B cell (primary cell): ENCODE results near the gene CCDC170. TPM values are rescaled to one million over a fixed set of nuclear protein-coding genes. Genes with fewer than 3 reads are reported as not detected.

Experiments used
- ATAC-seq: fragments of 200-7000 bp; cut with Tn5 transposase; one replicate; pipeline ENCODE4 v1.10.0; 2021; ENCODE audit warnings: low read depth, mild to moderate bottlenecking, moderate number of reproducible peaks, moderate library complexity
- CTCF ChIA-PET: fragments of 350-600 bp; sonication (Branson Sonifier 250); formaldehyde crosslinking; loops from one replicate; lab custom pipeline; 2021; ENCODE audit warnings: antibody characterized with exemption, inconsistent platforms; lab: Charles Lee
- POLR2A ChIA-PET: fragments of 350-600 bp; sonication (Branson Sonifier 250); formaldehyde crosslinking; loops from one replicate; lab custom pipeline; 2021; ENCODE audit warnings: antibody characterized with exemption; lab: Charles Lee
- DNase-seq: peaks from one replicate; pipeline ENCODE4 v3.0.0; 2013
- H2AFZ ChIP-seq: 2 replicates; pipeline ENCODE4 v1.6.1; 2012; ENCODE audit warnings: mild to moderate bottlenecking, low read depth, low read length; ENCODE audit not compliant: insufficient read depth, poor library complexity, severe bottlenecking
- H3K27ac ChIP-seq, 2 donors: 1 replicate in 1 of 2; 2 replicates in 1 of 2; pipeline ENCODE4 v1.5.1; 2012 to 2013; ENCODE audit warnings: low read length in 2 of 2, mild to moderate bottlenecking in 2 of 2, moderate library complexity in 1 of 2
- H3K27me3 ChIP-seq, 4 experiments: fragments of 200-600 bp in 1 of 4; sonication (generic) in 1 of 4; replicated peaks in 1 of 4; 1 replicate in 2 of 4; 2 replicates in 2 of 4; pipeline versions ENCODE4 v1.6.1 to v1.7.0; 2013 to 2016; ENCODE audit warnings: low read length in 3 of 4, mild to moderate bottlenecking in 2 of 4, mixed read lengths in 1 of 4, moderate library complexity in 1 of 4; ENCODE audit not compliant: insufficient read depth in 4 of 4, control insufficient read depth in 3 of 4; ENCODE audit errors: control extremely low read depth in 1 of 4
- H3K36me3 ChIP-seq, 2 experiments: replicated peaks in 1 of 2; 1 replicate in 1 of 2; 2 replicates in 1 of 2; pipeline versions ENCODE4 v1.6.1 to v1.7.1; 2013; ENCODE audit warnings: low read length in 1 of 2; ENCODE audit not compliant: insufficient read depth in 2 of 2, control insufficient read depth in 1 of 2; ENCODE audit errors: control extremely low read depth in 1 of 2, extremely low read depth in 1 of 2
- H3K4me1 ChIP-seq, 2 donors: fragments of 200-600 bp in 1 of 2; sonication (generic) in 1 of 2; 1 replicate in 1 of 2; 2 replicates in 1 of 2; pipeline versions ENCODE4 v1.5.1 to v1.6.1; 2013 to 2017; ENCODE audit warnings: low read length in 2 of 2; ENCODE audit not compliant: control insufficient read depth in 2 of 2, insufficient read depth in 2 of 2
- H3K4me2 ChIP-seq: replicated peaks from 2 replicates; pipeline ENCODE3; 2012; ENCODE audit warnings: mild to moderate bottlenecking, low read depth, low read length; ENCODE audit not compliant: poor library complexity, severe bottlenecking
- H3K4me3 ChIP-seq, 5 experiments: fragments of 200-600 bp in 1 of 5; sonication (generic) in 1 of 5; 1 replicate in 3 of 5; 2 replicates in 2 of 5; pipeline versions ENCODE4 v1.5.1 to v1.7.0; 2011 to 2016; ENCODE audit warnings: low read length in 4 of 5, mild to moderate bottlenecking in 4 of 5, low read depth in 2 of 5, control low read depth in 1 of 5, moderate library complexity in 1 of 5; ENCODE audit not compliant: insufficient read depth in 1 of 5; ENCODE audit errors: control extremely low read depth in 1 of 5, extremely low read depth in 1 of 5
- H3K79me2 ChIP-seq: fragments of 200-600 bp; sonication (generic); one replicate; pipeline ENCODE4 v1.6.0; 2016; ENCODE audit warnings: low read length; ENCODE audit not compliant: control insufficient read depth, insufficient read depth
- H3K9ac ChIP-seq: fragments of 200-600 bp; sonication (generic); 2 replicates; pipeline ENCODE4 v1.6.1; 2017; ENCODE audit warnings: mild to moderate bottlenecking, low read length, moderate library complexity
- H3K9me3 ChIP-seq, 3 donors: one replicate each; pipeline versions ENCODE4 v1.6.1 to v1.7.1; 2013; ENCODE audit warnings: low read length in 2 of 3; ENCODE audit not compliant: control insufficient read depth in 2 of 3, insufficient read depth in 1 of 3; ENCODE audit errors: control extremely low read depth in 1 of 3
- H4K20me1 ChIP-seq: 2 replicates; pipeline ENCODE4 v1.6.0; 2012; ENCODE audit warnings: mild to moderate bottlenecking, low read length; ENCODE audit not compliant: insufficient read depth, control insufficient read depth, poor library complexity, severe bottlenecking
- H3K27ac Mint-ChIP-seq: one replicate; pipeline ENCODE4 v1.8.0; 2021; ENCODE audit warnings: mixed read lengths
- H3K27me3 Mint-ChIP-seq: one replicate; pipeline ENCODE4 v1.8.0; 2021; ENCODE audit warnings: mixed read lengths
- H3K4me1 Mint-ChIP-seq: one replicate; pipeline ENCODE4 v1.8.0; 2021; ENCODE audit warnings: mixed read lengths
- H3K4me3 Mint-ChIP-seq: one replicate; pipeline ENCODE4 v1.8.0; 2021; ENCODE audit warnings: mixed read lengths
- H3K9me3 Mint-ChIP-seq: one replicate; pipeline ENCODE4 v1.8.0; 2022; ENCODE audit warnings: mixed read lengths; ENCODE audit not compliant: insufficient read depth
- EZH2 ChIP-seq: IDR thresholded peaks from 2 replicates; pipeline ENCODE4 v1.6.1; 2012; ENCODE audit warnings: borderline replicate concordance, low read depth, mild to moderate bottlenecking, moderate library complexity, low read length; ENCODE audit not compliant: insufficient read depth, poor library complexity, severe bottlenecking
- WGBS: methylation state at CpG from one replicate; pipeline ENCODE4 v1.1.5; 2013; ENCODE audit warnings: missing lambda C conversion rate; ENCODE audit not compliant: insufficient coverage; 5-methylcytosine and 5-hydroxymethylcytosine counted together
- intact Hi-C: fragments of 100-400 bp; cut with micrococcal nuclease; formaldehyde crosslinking; loops from one replicate; pipeline ENCODE4 v1.10.0; 2022
- polyA plus RNA-seq: library from polyadenylated mRNA; depleted of rRNA; stranded (reverse); fragments of >200 nt; gene quantifications from 2 replicates; pipeline ENCODE4 v1.2.3, GENCODE V29; 2012
- total RNA-seq, 2 donors: library from RNA; stranded (reverse); fragments of 120-200 nt in 1 of 2; gene quantifications; 1 replicate in 1 of 2; 2 replicates in 1 of 2; pipeline versions ENCODE4 v1.2.3 to v1.2.4, GENCODE V29; 2013 to 2022
- TF ChIP-seq, protein P1 (sequence below): fragments of 200-600 bp; IDR thresholded peaks from one replicate; pipeline ENCODE4 v1.8.0; 2022; ENCODE audit warnings: antibody characterized with exemption, mild to moderate bottlenecking

Gene CCDC170
- total and polyA plus RNA-seq, 2 donors (not counting 1 experiment from before 2014, with no cell fraction given): 0.01 TPM; not detected in 1

GRCh38 chr6:151561238-151561637 lies 67.4 kb downstream of the CCDC170 start:
- Mint-ChIP-seq H3K9me3 (peaks cover 28% of the 10 kb centered on the region), H3K4me3 (no peak overlapping the region), H3K27me3 (peaks cover 13% of the 10 kb centered on the region), H3K27ac (no peak overlapping the region), H3K4me1 (no peaks in the 10 kb centered on the region)
- H3K27me3 ChIP-seq: no peaks in the 10 kb centered on the region
- peaks cover 0 to 35% (median 23%) of the 10 kb centered on the region in 3 donors for H3K9me3 ChIP-seq
- no peak overlapping the region for H3K4me3 ChIP-seq
- no peaks in the 10 kb centered on the region for H3K36me3 ChIP-seq
- ATAC-seq (no peak), DNase-seq (no peak)
- no peak overlapping the region for H3K9ac ChIP-seq
- POLR2A ChIA-PET: no interaction called here
- H2AFZ ChIP-seq: no peak overlapping the region
- CTCF ChIA-PET: no interaction called here
- intact Hi-C loops: no loop called here
- no peaks in the 10 kb centered on the region for H4K20me1 ChIP-seq
- H3K4me1 ChIP-seq: no peaks in the 10 kb centered on the region
- no peaks in the 10 kb centered on the region for H3K79me2 ChIP-seq
- no peak overlapping the region for H3K27ac ChIP-seq
- no peak overlapping the region for H3K4me2 ChIP-seq
- no peak for TF ChIP-seq EZH2
- TF ChIP-seq, protein P1, sequence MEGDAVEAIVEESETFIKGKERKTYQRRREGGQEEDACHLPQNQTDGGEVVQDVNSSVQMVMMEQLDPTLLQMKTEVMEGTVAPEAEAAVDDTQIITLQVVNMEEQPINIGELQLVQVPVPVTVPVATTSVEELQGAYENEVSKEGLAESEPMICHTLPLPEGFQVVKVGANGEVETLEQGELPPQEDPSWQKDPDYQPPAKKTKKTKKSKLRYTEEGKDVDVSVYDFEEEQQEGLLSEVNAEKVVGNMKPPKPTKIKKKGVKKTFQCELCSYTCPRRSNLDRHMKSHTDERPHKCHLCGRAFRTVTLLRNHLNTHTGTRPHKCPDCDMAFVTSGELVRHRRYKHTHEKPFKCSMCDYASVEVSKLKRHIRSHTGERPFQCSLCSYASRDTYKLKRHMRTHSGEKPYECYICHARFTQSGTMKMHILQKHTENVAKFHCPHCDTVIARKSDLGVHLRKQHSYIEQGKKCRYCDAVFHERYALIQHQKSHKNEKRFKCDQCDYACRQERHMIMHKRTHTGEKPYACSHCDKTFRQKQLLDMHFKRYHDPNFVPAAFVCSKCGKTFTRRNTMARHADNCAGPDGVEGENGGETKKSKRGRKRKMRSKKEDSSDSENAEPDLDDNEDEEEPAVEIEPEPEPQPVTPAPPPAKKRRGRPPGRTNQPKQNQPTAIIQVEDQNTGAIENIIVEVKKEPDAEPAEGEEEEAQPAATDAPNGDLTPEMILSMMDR: no peak

DNA sequence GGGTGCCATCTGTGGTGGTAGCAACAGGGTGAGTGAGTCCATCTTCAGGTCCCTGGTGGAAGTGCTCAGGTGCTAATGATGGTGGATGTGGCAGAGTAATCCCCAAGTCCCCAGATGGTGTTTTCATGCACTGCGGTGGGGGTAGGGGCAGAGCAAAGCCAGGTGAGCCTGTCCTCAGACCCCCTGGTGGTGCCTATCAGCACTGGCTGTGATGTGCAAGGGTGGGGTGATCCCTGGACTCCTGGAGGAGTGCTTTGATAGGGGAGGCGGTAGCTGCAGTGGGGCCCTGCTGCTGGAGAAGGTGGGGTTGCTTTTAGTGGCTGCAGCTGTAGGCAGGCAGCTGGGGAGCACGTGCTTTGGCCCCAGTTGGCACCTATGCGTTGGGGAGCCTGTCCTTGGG lies 70.8 kb downstream of the CCDC170 start:
- H3K4me1 Mint-ChIP-seq: no peaks in the 10 kb centered on the region
- POLR2A ChIA-PET: no interaction called here

More for the DNA sequence above, 70.8 kb downstream of the CCDC170 start:
- H3K27ac Mint-ChIP-seq: no peak overlapping the region
- H3K9me3 Mint-ChIP-seq: peaks cover 23% of the 10 kb centered on the region
- TF ChIP-seq, protein P1: no peak
- no peak for TF ChIP-seq EZH2
- WGBS: 71% methylated on average over 4 of the region's 4 CpGs
- H3K27me3 ChIP-seq: no peaks in the 10 kb centered on the region
- H3K4me2 ChIP-seq: no peak overlapping the region
- ATAC-seq: no peak
- intact Hi-C loops: no loop called here
- no peaks in the 10 kb centered on the region for H3K4me1 ChIP-seq
- H3K36me3 ChIP-seq: no peaks in the 10 kb centered on the region
- H3K9me3 ChIP-seq: peaks cover 0 to 28% (median 23%) of the 10 kb centered on the region in 3 donors
- no peak overlapping the region for H3K4me3 ChIP-seq
- no peak for DNase-seq
- no peak overlapping the region for H3K4me3 Mint-ChIP-seq
- peaks cover 20% of the 10 kb centered on the region for H3K27me3 Mint-ChIP-seq
- no peaks in the 10 kb centered on the region for H4K20me1 ChIP-seq
- CTCF ChIA-PET: no interaction called here
- no peak overlapping the region for H3K9ac ChIP-seq
- no peak overlapping the region for H2AFZ ChIP-seq
- no peak overlapping the region for H3K27ac ChIP-seq
- H3K79me2 ChIP-seq: no peaks in the 10 kb centered on the region
